LNCAP (cell line): ENCODE results near the gene PPP1R2.

Experiments used
- TF ChIP-seq, protein P1 (sequence below): fragments of 450-650 bp; IDR thresholded peaks from 2 replicates; pipeline ENCODE4 v1.5.1; 2017; ENCODE audit warnings: mild to moderate bottlenecking

PPP1R2 gene

DNA sequence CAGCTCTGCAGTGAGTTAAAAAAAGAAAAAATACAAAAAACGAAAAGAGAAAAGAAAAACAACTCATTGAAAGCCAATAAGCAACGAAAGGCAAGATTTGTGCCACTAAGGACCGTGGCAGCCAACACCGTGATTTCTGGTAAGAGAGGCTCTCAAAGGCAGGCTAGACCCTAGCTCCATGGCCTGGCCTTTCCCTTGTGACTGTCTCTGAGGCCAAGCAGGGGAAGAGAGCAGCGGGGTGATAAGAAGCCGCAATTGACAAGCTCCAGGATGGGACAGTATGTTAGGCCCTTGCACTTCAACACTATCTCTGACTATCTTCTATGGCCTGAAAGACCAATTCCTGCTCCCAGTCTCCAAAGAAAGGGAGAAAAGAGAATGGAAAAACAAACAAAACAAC is 28.2 kb upstream of the PPP1R2 start:
- TF ChIP-seq, protein P1, sequence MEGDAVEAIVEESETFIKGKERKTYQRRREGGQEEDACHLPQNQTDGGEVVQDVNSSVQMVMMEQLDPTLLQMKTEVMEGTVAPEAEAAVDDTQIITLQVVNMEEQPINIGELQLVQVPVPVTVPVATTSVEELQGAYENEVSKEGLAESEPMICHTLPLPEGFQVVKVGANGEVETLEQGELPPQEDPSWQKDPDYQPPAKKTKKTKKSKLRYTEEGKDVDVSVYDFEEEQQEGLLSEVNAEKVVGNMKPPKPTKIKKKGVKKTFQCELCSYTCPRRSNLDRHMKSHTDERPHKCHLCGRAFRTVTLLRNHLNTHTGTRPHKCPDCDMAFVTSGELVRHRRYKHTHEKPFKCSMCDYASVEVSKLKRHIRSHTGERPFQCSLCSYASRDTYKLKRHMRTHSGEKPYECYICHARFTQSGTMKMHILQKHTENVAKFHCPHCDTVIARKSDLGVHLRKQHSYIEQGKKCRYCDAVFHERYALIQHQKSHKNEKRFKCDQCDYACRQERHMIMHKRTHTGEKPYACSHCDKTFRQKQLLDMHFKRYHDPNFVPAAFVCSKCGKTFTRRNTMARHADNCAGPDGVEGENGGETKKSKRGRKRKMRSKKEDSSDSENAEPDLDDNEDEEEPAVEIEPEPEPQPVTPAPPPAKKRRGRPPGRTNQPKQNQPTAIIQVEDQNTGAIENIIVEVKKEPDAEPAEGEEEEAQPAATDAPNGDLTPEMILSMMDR = no peak

DNA sequence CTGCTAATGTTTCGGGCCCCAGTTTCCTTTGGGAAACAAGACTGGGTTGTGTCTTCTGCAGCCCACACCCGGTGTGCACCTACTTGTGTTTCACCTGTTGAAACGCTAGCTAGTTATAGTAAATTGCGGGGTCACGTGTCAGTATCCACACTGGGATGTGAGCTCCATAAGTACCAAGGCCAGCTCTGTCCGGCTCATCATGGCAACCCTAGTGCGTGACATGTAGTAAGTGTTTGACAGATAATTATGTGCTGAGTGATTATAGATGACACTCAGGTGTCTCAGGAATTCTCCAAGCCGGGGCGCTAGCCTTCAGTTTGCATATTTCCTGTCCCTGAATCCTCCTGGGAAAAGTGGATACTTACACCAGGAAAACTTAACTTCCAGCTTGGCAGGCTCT is 27.8 kb upstream of the PPP1R2 start:
- TF ChIP-seq, protein P1 = no peak

DNA sequence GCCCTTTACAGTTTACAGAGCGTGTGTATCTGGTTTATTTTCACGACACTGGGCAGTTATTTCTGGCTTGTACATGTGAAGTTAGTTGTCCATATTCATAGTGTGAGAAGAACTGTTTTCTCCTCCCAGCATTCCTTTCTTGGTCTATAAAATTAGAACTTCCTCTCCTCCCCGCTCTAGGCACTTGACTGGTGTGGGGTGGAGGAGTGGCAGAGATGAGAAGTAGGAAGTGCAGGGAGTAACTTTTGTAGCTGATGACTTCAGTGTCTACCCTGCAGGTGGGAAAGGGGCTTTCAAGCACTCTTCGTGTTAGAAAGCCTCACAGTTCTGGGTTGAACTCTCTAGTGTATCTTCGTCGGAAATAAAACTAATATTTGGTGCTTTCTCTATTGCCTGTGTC is 27.2 kb upstream of the PPP1R2 start:
- TF ChIP-seq, protein P1 = no peak

DNA sequence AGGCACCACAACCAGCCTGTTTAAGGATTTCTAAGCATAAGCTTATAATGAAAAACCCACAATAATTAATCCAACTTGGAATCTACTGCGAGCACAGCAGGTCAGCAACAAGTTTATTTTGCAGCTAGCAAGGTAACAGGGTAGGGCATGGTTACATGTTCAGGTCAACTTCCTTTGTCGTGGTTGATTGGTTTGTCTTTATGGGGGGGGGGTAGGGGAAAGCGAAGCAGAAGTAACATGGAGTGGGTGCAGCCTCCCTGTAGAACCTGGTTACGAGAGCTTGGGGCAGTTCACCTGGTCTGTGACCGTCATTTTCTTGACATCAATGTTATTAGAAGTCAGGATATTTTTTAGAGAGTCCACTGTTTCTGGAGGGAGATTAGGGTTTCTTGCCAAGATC is 25.5 kb upstream of the PPP1R2 start:
- TF ChIP-seq, protein P1 = no peak

DNA sequence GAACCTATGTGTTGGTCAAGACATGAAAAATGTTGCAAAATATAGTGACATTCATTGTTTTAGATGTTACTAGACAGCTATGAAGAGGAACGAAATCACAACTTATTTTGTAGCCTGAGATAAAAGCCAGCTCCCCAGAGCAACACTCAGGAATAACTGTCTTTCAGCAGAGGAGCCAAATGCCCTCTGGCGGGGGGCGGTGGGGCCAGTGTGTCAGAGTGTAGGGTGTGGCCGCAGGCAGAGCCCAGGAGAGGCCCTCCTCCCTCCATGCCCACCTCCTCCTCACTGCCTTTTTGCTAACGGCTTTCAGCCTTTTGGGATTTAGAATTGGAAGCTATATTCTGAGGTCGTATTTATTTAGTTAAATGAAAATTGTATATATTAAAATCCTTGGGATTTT is 23.7 kb upstream of the PPP1R2 start:
- TF ChIP-seq, protein P1 = no peak

DNA sequence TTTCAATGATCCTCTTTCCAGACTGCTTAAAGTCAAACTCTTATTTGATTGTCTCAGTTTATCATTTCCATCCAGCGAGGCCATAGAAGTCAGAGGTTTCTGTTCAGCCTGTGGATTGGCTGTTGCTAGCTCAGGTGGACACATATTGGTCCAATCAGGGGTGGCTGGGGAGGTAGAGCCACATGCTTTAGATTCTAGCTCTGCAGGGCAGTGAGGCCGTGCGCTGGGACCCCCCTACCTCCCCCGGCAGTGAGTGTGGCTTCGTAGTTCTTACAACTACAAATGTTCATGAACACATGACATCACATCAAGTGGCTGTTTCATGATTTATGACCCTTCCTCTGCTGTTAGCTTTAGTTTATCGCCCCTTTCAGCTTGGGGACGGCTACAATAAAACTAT is 22.6 kb upstream of the PPP1R2 start:
- TF ChIP-seq, protein P1 = no peak

DNA sequence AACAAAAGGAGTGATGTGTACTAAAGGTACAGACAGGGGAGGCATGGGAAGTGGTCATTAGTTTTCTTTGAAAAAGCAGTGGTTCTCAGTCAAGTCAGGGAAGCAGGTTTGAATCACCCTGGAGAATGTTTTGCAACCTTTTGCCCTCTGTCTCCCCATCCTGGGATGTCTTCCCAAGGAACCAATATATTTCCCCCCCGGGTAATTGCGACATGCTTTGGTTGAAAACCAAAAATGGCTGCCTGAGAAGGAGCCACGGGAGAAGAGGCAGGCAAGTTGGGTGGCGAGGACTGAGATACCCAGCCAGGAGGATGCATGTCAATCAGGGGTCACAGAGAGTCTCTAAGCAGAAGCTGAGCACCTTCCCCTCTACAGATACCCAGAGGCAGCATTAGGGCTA is 20.2 kb upstream of the PPP1R2 start:
- TF ChIP-seq, protein P1 = no peak

DNA sequence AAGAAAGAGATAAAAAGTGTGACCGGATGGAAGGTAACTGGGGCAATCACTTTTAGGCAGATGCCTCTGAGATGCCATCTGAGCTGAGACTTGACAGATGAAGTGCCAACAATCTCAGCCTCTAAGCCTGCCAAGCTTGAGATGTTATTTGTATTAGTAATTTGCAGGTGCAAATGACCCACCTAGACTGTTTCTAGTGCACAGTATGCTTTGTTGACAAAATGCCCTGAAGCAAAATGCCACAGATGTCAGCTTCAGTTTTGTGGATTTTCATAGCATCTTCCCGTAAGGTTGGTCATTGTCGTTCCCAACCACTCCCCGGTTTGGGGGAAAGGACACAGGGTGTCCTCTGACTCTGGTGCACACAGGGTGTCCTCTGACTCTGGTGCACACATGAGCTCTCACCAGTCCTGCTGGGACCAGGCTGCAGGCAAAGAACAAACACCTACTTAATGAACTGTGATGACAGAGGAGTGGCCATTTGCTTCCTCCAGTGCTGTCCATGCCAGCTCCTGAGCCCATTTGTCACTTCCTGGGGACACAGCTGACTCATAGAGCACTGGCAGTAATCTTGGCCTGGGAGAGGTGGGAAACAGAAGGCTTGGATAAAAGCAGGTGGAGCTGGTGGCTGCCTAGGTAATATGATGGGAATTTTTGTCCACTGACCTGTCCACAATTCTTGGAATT is 16.7 kb upstream of the PPP1R2 start:
- TF ChIP-seq, protein P1 = no peak
